IMR-90 (cell line): ENCODE data around the gene NOTCH3. TPM values are rescaled to one million over a fixed set of nuclear protein-coding genes. Genes with fewer than 3 reads are reported as not detected.

Source experiments
- ATAC-seq: fragments of 200-7000 bp; cut with Tn5 transposase; 2 replicates; pipeline ENCODE4 v1.9.1; 2020; ENCODE audit warnings: low read depth, mild to moderate bottlenecking, moderate library complexity
- BruUV-seq: library from RNA; stranded (reverse); fragments of 400-500 nt; replicated peaks from 2 replicates; lab custom pipeline; 2021; lab: Mats Ljungman, UMichigan
- CTCF ChIA-PET: fragments of 300-600 bp; formaldehyde crosslinking; extraction: SDS; loops from one replicate; lab custom pipeline; 2021; ENCODE audit warnings: antibody characterized with exemption; lab: Yijun Ruan, JAX
- POLR2A ChIA-PET: fragments of 300-600 bp; sonication (Branson Sonifier 250); formaldehyde crosslinking; loops from one replicate; lab custom pipeline; 2022; ENCODE audit warnings: antibody characterized with exemption; ENCODE audit not compliant: unreplicated experiment; lab: Charles Lee
- DNase-seq: peaks from one replicate; pipeline ENCODE4 v3.0.0; 2013
- H2AFZ ChIP-seq: replicated peaks from 2 replicates; pipeline ENCODE3; 2013; ENCODE audit warnings: low read length, mild to moderate bottlenecking; ENCODE audit not compliant: poor library complexity
- H2AK5ac ChIP-seq: 2 replicates; pipeline ENCODE4 v1.6.1; 2013; ENCODE audit warnings: low read depth, low read length, inconsistent platforms
- H2AK9ac ChIP-seq: replicated peaks from 2 replicates; pipeline ENCODE3; 2013; ENCODE audit warnings: mild to moderate bottlenecking, low read depth, low read length, moderate library complexity; ENCODE audit not compliant: poor library complexity
- H2BK120ac ChIP-seq: 2 replicates; pipeline ENCODE4 v1.6.1; 2013; ENCODE audit warnings: low read depth, low read length, inconsistent platforms
- H2BK15ac ChIP-seq: 3 replicates; pipeline ENCODE4 v1.6.1; 2013; ENCODE audit warnings: low read depth, low read length, inconsistent platforms
- H2BK20ac ChIP-seq: 2 replicates; pipeline ENCODE4 v1.6.1; 2013; ENCODE audit warnings: low read depth, mild to moderate bottlenecking, inconsistent platforms, low read length, moderate library complexity
- H2BK5ac ChIP-seq: 2 replicates; pipeline ENCODE4 v1.6.1; 2013; ENCODE audit warnings: mild to moderate bottlenecking, low read depth, low read length, inconsistent platforms; ENCODE audit not compliant: poor library complexity, severe bottlenecking
- H3K14ac ChIP-seq: replicated peaks from 2 replicates; pipeline ENCODE4 v1.6.1; 2013; ENCODE audit warnings: low read depth, low read length, inconsistent platforms
- H3K18ac ChIP-seq: 2 replicates; pipeline ENCODE4 v1.6.1; 2013; ENCODE audit warnings: low read depth, low read length, control low read depth
- H3K23ac ChIP-seq: 2 replicates; pipeline ENCODE4 v1.6.1; 2013; ENCODE audit warnings: low read depth, low read length, inconsistent platforms
- H3K27ac ChIP-seq: 2 replicates; pipeline ENCODE4 v1.5.1; 2013; ENCODE audit warnings: mild to moderate bottlenecking, control low read depth, low read length; ENCODE audit not compliant: insufficient read depth
- H3K27me3 ChIP-seq: 2 replicates; pipeline ENCODE4 v1.6.1; 2013; ENCODE audit warnings: low read length; ENCODE audit not compliant: control insufficient read depth, insufficient read depth
- H3K36me3 ChIP-seq: 2 replicates; pipeline ENCODE4 v1.6.1; 2013; ENCODE audit warnings: low read length, mixed read lengths; ENCODE audit not compliant: control insufficient read depth, insufficient read depth
- H3K4ac ChIP-seq: 2 replicates; pipeline ENCODE4 v1.6.1; 2013; ENCODE audit warnings: low read depth, low read length, inconsistent platforms
- H3K4me1 ChIP-seq: 2 replicates; pipeline ENCODE4 v1.6.1; 2013; ENCODE audit warnings: low read length, mixed read lengths; ENCODE audit not compliant: control insufficient read depth, insufficient read depth
- H3K4me2 ChIP-seq: 2 replicates; pipeline ENCODE4 v1.6.1; 2013; ENCODE audit warnings: low read depth, mild to moderate bottlenecking, control low read depth, low read length, moderate library complexity
- H3K4me3 ChIP-seq: 2 replicates; pipeline ENCODE4 v1.5.1; 2013; ENCODE audit warnings: low read depth, mild to moderate bottlenecking, control low read depth, low read length, moderate library complexity; ENCODE audit not compliant: insufficient read depth
- H3K56ac ChIP-seq: 2 replicates; pipeline ENCODE4 v1.6.1; 2013; ENCODE audit warnings: low read length, inconsistent platforms; ENCODE audit not compliant: insufficient read depth; ENCODE audit errors: extremely low read depth
- H3K79me1 ChIP-seq, 2 experiments: 2 replicates each; pipeline ENCODE4 v1.6.1; 2013; ENCODE audit warnings: low read length in 2 of 2, inconsistent platforms in 1 of 2, low read depth in 1 of 2
- H3K9ac ChIP-seq: 2 replicates; pipeline ENCODE4 v1.6.1; 2013; ENCODE audit warnings: low read depth, low read length, control low read depth
- H3K9me1 ChIP-seq: 2 replicates; pipeline ENCODE4 v1.6.1; 2013; ENCODE audit warnings: low read length, inconsistent platforms; ENCODE audit not compliant: insufficient read depth
- H3K9me3 ChIP-seq: 2 replicates; pipeline ENCODE4 v1.6.1; 2013; ENCODE audit warnings: low read length; ENCODE audit not compliant: control insufficient read depth, insufficient read depth
- H4K20me1 ChIP-seq: 2 replicates; pipeline ENCODE4 v1.6.1; 2013; ENCODE audit warnings: low read length, inconsistent platforms; ENCODE audit not compliant: insufficient read depth
- H4K5ac ChIP-seq: 2 replicates; pipeline ENCODE4 v1.6.1; 2013; ENCODE audit warnings: mild to moderate bottlenecking, low read depth, low read length, control low read depth
- H4K8ac ChIP-seq, 2 experiments: 2 replicates each; pipeline ENCODE4 v1.6.1; 2013; ENCODE audit warnings: low read depth in 2 of 2, low read length in 2 of 2, control low read depth in 1 of 2, inconsistent platforms in 1 of 2
- H4K91ac ChIP-seq: 2 replicates; pipeline ENCODE4 v1.6.1; 2013; ENCODE audit warnings: low read depth, low read length, inconsistent platforms; ENCODE audit not compliant: insufficient read depth
- BHLHE40 ChIP-seq: fragments of 150-350 bp; IDR thresholded peaks from 2 replicates; pipeline ENCODE4 v1.6.1; 2016; ENCODE audit warnings: mild to moderate bottlenecking, low read depth, low read length
- CEBPB ChIP-seq: IDR thresholded peaks from 2 replicates; pipeline ENCODE4 v1.6.1; 2012; ENCODE audit warnings: low read depth, low read length, improper control_type of control experiment
- CHD1 ChIP-seq: IDR thresholded peaks from 2 replicates; pipeline ENCODE4 v1.6.1; 2012; ENCODE audit warnings: low read depth, low read length, improper control_type of control experiment
- ELK1 ChIP-seq: fragments of 150-350 bp; IDR thresholded peaks from 2 replicates; pipeline ENCODE4 v1.6.1; 2016; ENCODE audit warnings: low read depth, mild to moderate bottlenecking, low read length, moderate library complexity, borderline replicate concordance
- FOS ChIP-seq: fragments of 150-350 bp; IDR thresholded peaks from 2 replicates; pipeline ENCODE4 v1.6.1; 2016; ENCODE audit warnings: low read depth, low read length
- MAFK ChIP-seq: IDR thresholded peaks from 2 replicates; pipeline ENCODE4 v1.6.1; 2012; ENCODE audit warnings: low read depth, low read length, improper control_type of control experiment
- MAZ ChIP-seq: IDR thresholded peaks from 2 replicates; pipeline ENCODE4 v1.6.1; 2012; ENCODE audit warnings: low read depth, mild to moderate bottlenecking, low read length, improper control_type of control experiment, moderate library complexity, borderline replicate concordance
- MXI1 ChIP-seq: IDR thresholded peaks from 2 replicates; pipeline ENCODE4 v1.6.1; 2012; ENCODE audit warnings: low read depth, mild to moderate bottlenecking, low read length, moderate library complexity, borderline replicate concordance
- NFE2L2 ChIP-seq: fragments of 150-350 bp; IDR thresholded peaks from 2 replicates; pipeline ENCODE4 v1.6.1; 2016; ENCODE audit warnings: low read depth, mild to moderate bottlenecking, low read length
- RAD21 ChIP-seq: IDR thresholded peaks from 2 replicates; pipeline ENCODE4 v1.6.1; 2012; ENCODE audit warnings: low read length, improper control_type of control experiment
- RCOR1 ChIP-seq: IDR thresholded peaks from 2 replicates; pipeline ENCODE4 v1.6.1; 2012; ENCODE audit warnings: mild to moderate bottlenecking, low read length, improper control_type of control experiment; ENCODE audit not compliant: insufficient replicate concordance
- RFX5 ChIP-seq: IDR thresholded peaks from 2 replicates; pipeline ENCODE4 v1.8.0; 2012; ENCODE audit warnings: low read depth, mild to moderate bottlenecking, low read length, moderate library complexity
- SMC3 ChIP-seq: fragments of 150-350 bp; IDR thresholded peaks from 2 replicates; pipeline ENCODE4 v1.6.1; 2016; ENCODE audit warnings: low read depth, mild to moderate bottlenecking, antibody characterized with exemption, low read length, moderate library complexity
- WGBS, 2 experiments: methylation state at CpG; one replicate each; pipeline versions ENCODE4 v1.1.5 to v1.1.7; 2013; ENCODE audit warnings: missing lambda C conversion rate in 2 of 2; ENCODE audit not compliant: insufficient read length in 1 of 2; ENCODE audit errors: extremely low coverage in 2 of 2; 5-methylcytosine and 5-hydroxymethylcytosine counted together
- dilution Hi-C: fragments of 300-500 bp; cut with HindIII; formaldehyde crosslinking; loops from one replicate; pipeline ENCODE4 v1.14.3; 2018; ENCODE audit warnings: low sequenced_read_pairs; ENCODE audit not compliant: unreplicated experiment
- in situ Hi-C: fragments of 300-500 bp; cut with MboI; formaldehyde crosslinking; loops from 3 replicates; pipeline ENCODE4 v1.14.3; 2019; ENCODE audit warnings: low sequenced_read_pairs, inconsistent platforms, mixed read lengths
- intact Hi-C: fragments of 100-400 bp; cut with micrococcal nuclease; formaldehyde crosslinking; loops from 2 replicates; pipeline ENCODE4 v1.10.0; 2022
- polyA plus RNA-seq, 3 experiments: library from polyadenylated mRNA; depleted of rRNA; stranded (reverse); fragments of >200 nt; gene quantifications; 2 replicates each; pipeline ENCODE4 v1.2.3, GENCODE V29; 2012; ENCODE audit warnings: low replicate concordance in 1 of 3
- total RNA-seq: library from RNA; depleted of rRNA; stranded (reverse); fragments of >200 nt; gene quantifications from 2 replicates; pipeline ENCODE4 v1.2.3, GENCODE V29; 2012
- TF ChIP-seq, protein P1 (sequence below): conservative IDR thresholded peaks from 2 replicates; pipeline ENCODE4 v1.5.1; 2012; ENCODE audit warnings: mild to moderate bottlenecking, low read depth, low read length, improper control_type of control experiment

NOTCH3 gene
- total and polyA plus RNA-seq, 2 of the 4 experiments (the other 2 are of a cell fraction), result 5.9 to 25.1 TPM

DNA sequence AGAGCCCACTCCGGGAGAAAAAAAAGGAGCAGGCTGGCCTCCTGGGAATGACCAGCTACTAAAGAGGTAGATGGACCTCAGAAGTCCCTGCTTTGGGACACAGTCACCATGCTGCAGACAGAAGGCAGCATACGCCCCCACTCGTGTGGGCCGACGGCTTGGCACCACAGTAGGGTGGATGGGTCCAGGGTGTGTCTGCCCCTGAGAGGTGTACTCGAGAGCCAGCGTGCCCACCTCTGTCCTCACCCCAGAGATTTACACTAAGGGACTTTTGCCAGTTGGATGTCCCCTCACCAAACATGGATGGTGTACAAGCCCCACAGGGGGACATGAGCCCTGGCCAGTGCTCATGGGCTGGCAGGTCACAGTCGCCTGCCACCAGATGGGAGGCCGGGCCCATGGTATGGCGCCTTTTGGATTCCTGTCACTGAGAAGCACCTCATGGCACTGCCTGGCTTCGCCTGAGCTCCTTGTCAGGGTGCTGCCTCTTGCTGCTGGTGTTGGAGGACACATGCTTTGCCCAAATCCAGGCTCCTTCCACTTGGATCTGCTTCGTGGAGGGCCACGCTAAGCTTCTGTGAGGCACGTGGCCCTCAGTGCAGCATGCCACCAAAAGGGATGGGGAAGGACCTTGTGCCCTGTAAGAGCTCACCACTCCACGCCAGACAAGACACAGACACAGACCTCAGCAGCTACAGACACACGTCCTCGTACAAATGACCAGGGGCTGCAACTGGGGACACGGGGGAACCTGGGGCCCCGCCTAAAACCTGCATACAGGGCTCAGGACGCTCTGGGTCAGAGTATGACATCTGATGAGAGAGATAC is 44.8 kb upstream of the NOTCH3 start:
- POLR2A ChIA-PET, result no interaction called here
- Histone ChIP-seq H3K4me3 (no peak overlapping the region), H3K9me3 (no peaks in the 10 kb centered on the region)
- TF ChIP-seq ELK1 (no peak), SMC3 (no peak), RFX5 (no peak), MXI1 (no peak), CEBPB (no peak), RCOR1 (no peak), NFE2L2 (no peak), BHLHE40 (no peak), RAD21 (no peak), MAFK (no peak), MAZ (no peak), FOS (no peak), CHD1 (no peak)
- TF ChIP-seq, protein P1, sequence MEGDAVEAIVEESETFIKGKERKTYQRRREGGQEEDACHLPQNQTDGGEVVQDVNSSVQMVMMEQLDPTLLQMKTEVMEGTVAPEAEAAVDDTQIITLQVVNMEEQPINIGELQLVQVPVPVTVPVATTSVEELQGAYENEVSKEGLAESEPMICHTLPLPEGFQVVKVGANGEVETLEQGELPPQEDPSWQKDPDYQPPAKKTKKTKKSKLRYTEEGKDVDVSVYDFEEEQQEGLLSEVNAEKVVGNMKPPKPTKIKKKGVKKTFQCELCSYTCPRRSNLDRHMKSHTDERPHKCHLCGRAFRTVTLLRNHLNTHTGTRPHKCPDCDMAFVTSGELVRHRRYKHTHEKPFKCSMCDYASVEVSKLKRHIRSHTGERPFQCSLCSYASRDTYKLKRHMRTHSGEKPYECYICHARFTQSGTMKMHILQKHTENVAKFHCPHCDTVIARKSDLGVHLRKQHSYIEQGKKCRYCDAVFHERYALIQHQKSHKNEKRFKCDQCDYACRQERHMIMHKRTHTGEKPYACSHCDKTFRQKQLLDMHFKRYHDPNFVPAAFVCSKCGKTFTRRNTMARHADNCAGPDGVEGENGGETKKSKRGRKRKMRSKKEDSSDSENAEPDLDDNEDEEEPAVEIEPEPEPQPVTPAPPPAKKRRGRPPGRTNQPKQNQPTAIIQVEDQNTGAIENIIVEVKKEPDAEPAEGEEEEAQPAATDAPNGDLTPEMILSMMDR, result no peak

More for the DNA sequence above, 44.8 kb upstream of the NOTCH3 start:
- no peak overlapping the region for H2AK9ac ChIP-seq
- peaks cover 32% of the 10 kb centered on the region for H3K4me1 ChIP-seq
- CTCF ChIA-PET, result no interaction called here
- ATAC-seq (no peak), DNase-seq (no peak)
- H2BK15ac ChIP-seq, result no peak overlapping the region
- H3K9me1 ChIP-seq, result peaks cover 24% of the 10 kb centered on the region
- no peak overlapping the region for H3K9ac ChIP-seq
- H2BK120ac ChIP-seq, result no peak overlapping the region
- H3K18ac ChIP-seq, result no peak overlapping the region
- no peak overlapping the region for H2BK5ac ChIP-seq
- H4K91ac ChIP-seq, result no peak overlapping the region
- H4K8ac ChIP-seq, result no peak overlapping the region; a peak in 1 of 4 replicates
- H3K27ac ChIP-seq, result no peak overlapping the region
- no peak overlapping the region for H3K56ac ChIP-seq
- H3K79me1 ChIP-seq, result peaks cover 47 to 92% of the 10 kb centered on the region in 2 experiments
- 92% methylated on average over 3 of the region's 20 CpGs; no CpG with 5 or more reads in 1 of the 2 experiments for WGBS, 2 experiments
- 0 out of 2 replicates have a peak overlapping the region, but pooled peaks have one; percentile 14 for H2AK5ac ChIP-seq
- no peak overlapping the region for H3K14ac ChIP-seq
- in situ Hi-C loops (no loop called here), intact Hi-C loops (no loop called here), dilution Hi-C loops (no loop called here)
- H4K20me1 ChIP-seq, result peaks cover 52% of the 10 kb centered on the region
- no peak overlapping the region for H3K4me2 ChIP-seq
- H3K27me3 ChIP-seq, result no peaks in the 10 kb centered on the region
- peaks cover 57% of the 10 kb centered on the region for H3K36me3 ChIP-seq
- 0 out of 2 replicates have a peak overlapping the region, but pooled peaks have one; percentile 34 for H3K4ac ChIP-seq
- H4K5ac ChIP-seq, result no peak overlapping the region
- no peak overlapping the region for H2BK20ac ChIP-seq
- peak overlapping the region; percentile 67; the same call in 1 of the 2 replicates for H3K23ac ChIP-seq
- H2AFZ ChIP-seq, result no peak overlapping the region
- BruUV-seq, result no TSS peak
